ENCODE data around the gene MTX1.

DNA sequence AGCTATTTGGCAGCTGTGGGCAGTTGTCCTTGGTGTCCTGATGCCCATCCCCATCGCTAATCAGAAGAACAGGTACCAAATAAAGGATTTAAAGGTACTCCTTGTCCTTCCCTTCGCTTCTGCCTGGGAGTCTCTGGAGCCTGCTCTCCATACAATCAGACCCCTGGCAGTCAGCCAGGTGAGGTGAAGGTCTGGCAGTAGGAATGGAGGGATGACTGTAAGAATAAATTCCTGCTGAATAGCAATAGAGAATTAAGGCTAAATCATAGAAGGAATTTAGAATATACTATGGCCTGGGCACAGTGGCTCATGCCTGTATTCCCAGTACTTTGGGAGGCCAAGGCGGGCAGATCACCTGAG, 10.0 kb upstream of the MTX1 start:
- TF ChIP-seq CTCF (IDR thresholded peaks at IDR 0.05) (no peak), POLR2A (IDR thresholded peaks at IDR 0.05) (no peak)

Data from Peyer's patch (tissue), 4 donors.